Measurements from ENCODE around the gene GOLGA5.
"Not testable (repeated sequence)": the region's sequence is repeated elsewhere in the genome, so short reads cannot be mapped to it uniquely, and the experiment has no call there.

GOLGA5 gene

GRCh38 chr14:92793709-92794546 lies at the start of gene GOLGA5:
Gene GOLGA5, plus strand, starts transcription at chr14:92794305. Its CDS starts 3,133 bp downstream, at chr14:92797438.
- peak; percentile 97 for DNase-seq (ENCODE audit: low spot score)

GRCh38 chr14:92747701-92748258 lies 46.3 kb upstream of the GOLGA5 start:
- DNase-seq (ENCODE audit: low spot score) = peak; percentile 40

GRCh38 chr14:92748259-92749016 lies 45.7 kb upstream of the GOLGA5 start, which contains the start of gene LGMN:
Gene LGMN, minus strand, starts transcription at chr14:92748627. Its CDS starts 15,841 bp downstream, at chr14:92732786.
- peak; percentile 97 for DNase-seq (ENCODE audit: low spot score)

- not testable (repeated sequence) for DNase-seq (ENCODE audit: low spot score)
Observed at GRCh38 chr14:92750222-92750728, 43.8 kb upstream of the GOLGA5 start.

- no peak for DNase-seq (ENCODE audit: low spot score)
Observed at GRCh38 chr14:92750994-92751400, 43.1 kb upstream of the GOLGA5 start.

GRCh38 chr14:92751819-92752218 lies 42.3 kb upstream of the GOLGA5 start:
- DNase-seq (ENCODE audit: low spot score) = no peak

GRCh38 chr14:92753250-92753649 lies 40.9 kb upstream of the GOLGA5 start:
- DNase-seq (ENCODE audit: low spot score) = no peak

- no peak for DNase-seq (ENCODE audit: low spot score)
Observed at GRCh38 chr14:92754966-92755365, 39.1 kb upstream of the GOLGA5 start.

GRCh38 chr14:92755495-92755894 lies 38.6 kb upstream of the GOLGA5 start:
- DNase-seq (ENCODE audit: low spot score) = peak; percentile 16

- DNase-seq (ENCODE audit: low spot score) = no peak
Observed at GRCh38 chr14:92756446-92756845, 37.7 kb upstream of the GOLGA5 start.

GRCh38 chr14:92759300-92759678 lies 34.8 kb upstream of the GOLGA5 start:
- no peak for DNase-seq (ENCODE audit: low spot score)

- DNase-seq (ENCODE audit: low spot score) = no peak
Observed at GRCh38 chr14:92759679-92760523, 34.2 kb upstream of the GOLGA5 start.

GRCh38 chr14:92760524-92760805 lies 33.6 kb upstream of the GOLGA5 start:
- DNase-seq (ENCODE audit: low spot score) = no peak

- DNase-seq (ENCODE audit: low spot score) = not testable (repeated sequence)
Observed at GRCh38 chr14:92763666-92764631, 30.2 kb upstream of the GOLGA5 start.

- not testable (repeated sequence) for DNase-seq (ENCODE audit: low spot score)
Observed at GRCh38 chr14:92768236-92768635, 25.9 kb upstream of the GOLGA5 start.

GRCh38 chr14:92768795-92769194 lies 25.3 kb upstream of the GOLGA5 start:
- DNase-seq (ENCODE audit: low spot score) = no peak

GRCh38 chr14:92770484-92770883 lies 23.6 kb upstream of the GOLGA5 start:
- no peak for DNase-seq (ENCODE audit: low spot score)

- no peak for DNase-seq (ENCODE audit: low spot score)
Observed at GRCh38 chr14:92774572-92774971, 19.5 kb upstream of the GOLGA5 start.

GRCh38 chr14:92775292-92775691 lies 18.8 kb upstream of the GOLGA5 start:
- not testable (repeated sequence) for DNase-seq (ENCODE audit: low spot score)

- DNase-seq (ENCODE audit: low spot score) = not testable (repeated sequence)
Observed at GRCh38 chr14:92778868-92779565, 15.1 kb upstream of the GOLGA5 start.

Data from GM03348 (cell line).